Endothelial cell of hepatic sinusoid (primary cell): ENCODE measurements around the gene ADAMTS17.

ENCODE experiments used
- in situ Hi-C: cut with HindIII; loops from 2 replicates; pipeline ENCODE4 v1.10.0; 2017; ENCODE audit warnings: low sequenced_read_pairs

ADAMTS17 gene

GRCh38 chr15:100186960-100187359, 154.8 kb downstream of the ADAMTS17 start:
- in situ Hi-C loops = no loop called here

GRCh38 chr15:100186366-100186765, 155.4 kb downstream of the ADAMTS17 start:
- in situ Hi-C loops = no loop called here

- in situ Hi-C loops = no loop called here
Measured at GRCh38 chr15:100183921-100184495, 157.8 kb downstream of the ADAMTS17 start.

GRCh38 chr15:100180921-100181320, 160.9 kb downstream of the ADAMTS17 start:
- in situ Hi-C loops = no loop called here

- in situ Hi-C loops = no loop called here
Measured at GRCh38 chr15:100175406-100176114, 166.2 kb downstream of the ADAMTS17 start.

- in situ Hi-C loops = loop anchor here (5.0 kb wide), 1 partner anchor 38 kb away; no protein-coding TSS in a partner anchor
Measured at GRCh38 chr15:100174904-100175275, 166.9 kb downstream of the ADAMTS17 start.

- in situ Hi-C loops = loop anchor here (5.0 kb wide), 1 partner anchor 37 kb away; no protein-coding TSS in a partner anchor
Measured at GRCh38 chr15:100174159-100174903, 167.4 kb downstream of the ADAMTS17 start.

GRCh38 chr15:100172356-100173024, 169.3 kb downstream of the ADAMTS17 start:
- in situ Hi-C loops = loop anchor here (5.0 kb wide), 1 partner anchor 35 kb away; no protein-coding TSS in a partner anchor

GRCh38 chr15:100171411-100171810, 170.4 kb downstream of the ADAMTS17 start:
- in situ Hi-C loops = loop anchor here (5.0 kb wide), 1 partner anchor 34 kb away; no protein-coding TSS in a partner anchor

- in situ Hi-C loops = loop anchor here (5.0 kb wide), 1 partner anchor 33 kb away; no protein-coding TSS in a partner anchor
Measured at GRCh38 chr15:100170291-100171210, 171.2 kb downstream of the ADAMTS17 start.

- in situ Hi-C loops = loop anchor here (5.0 kb wide), 1 partner anchor 32 kb away; no protein-coding TSS in a partner anchor
Measured at GRCh38 chr15:100169615-100170290, 172.0 kb downstream of the ADAMTS17 start.

- in situ Hi-C loops = no loop called here
Measured at GRCh38 chr15:100168787-100169186, 173.0 kb downstream of the ADAMTS17 start.

- in situ Hi-C loops = no loop called here
Measured at GRCh38 chr15:100167884-100168375, 173.8 kb downstream of the ADAMTS17 start.

- in situ Hi-C loops = no loop called here
Measured at GRCh38 chr15:100166313-100166712, 175.5 kb downstream of the ADAMTS17 start.

GRCh38 chr15:100163961-100164360, 177.8 kb downstream of the ADAMTS17 start:
- in situ Hi-C loops = no loop called here

- in situ Hi-C loops = no loop called here
Measured at GRCh38 chr15:100160953-100161352, 180.8 kb downstream of the ADAMTS17 start.

- in situ Hi-C loops = no loop called here
Measured at GRCh38 chr15:100159436-100159835, 182.3 kb downstream of the ADAMTS17 start.

GRCh38 chr15:100158356-100158755, 183.4 kb downstream of the ADAMTS17 start:
- in situ Hi-C loops = no loop called here

- in situ Hi-C loops = no loop called here
Measured at GRCh38 chr15:100156201-100156600, 185.6 kb downstream of the ADAMTS17 start.
